GM10266 (cell line): Measurements from ENCODE around the gene POLD1.
"Not testable (repeated sequence)": the region's sequence is repeated elsewhere in the genome, so short reads cannot be mapped to it uniquely, and the experiment has no call there.

Experiments
- DNase-seq: peaks from one replicate; pipeline ENCODE4 v3.0.0; 2012; ENCODE audit errors: extremely low spot score
- TF ChIP-seq, protein P1 (sequence below): IDR thresholded peaks from 2 replicates; pipeline ENCODE4 v1.5.1; 2012; ENCODE audit warnings: mild to moderate bottlenecking, low read depth; ENCODE audit not compliant: control insufficient read depth, insufficient read depth; ENCODE audit errors: missing control alignments

Gene POLD1

GRCh38 chr19:50383852-50384684 lies at the start of gene POLD1:
POLD1 (plus strand) TSS chr19:50384347; CDS start chr19:50398852, 14,505 bp downstream.
- TF ChIP-seq, protein P1, sequence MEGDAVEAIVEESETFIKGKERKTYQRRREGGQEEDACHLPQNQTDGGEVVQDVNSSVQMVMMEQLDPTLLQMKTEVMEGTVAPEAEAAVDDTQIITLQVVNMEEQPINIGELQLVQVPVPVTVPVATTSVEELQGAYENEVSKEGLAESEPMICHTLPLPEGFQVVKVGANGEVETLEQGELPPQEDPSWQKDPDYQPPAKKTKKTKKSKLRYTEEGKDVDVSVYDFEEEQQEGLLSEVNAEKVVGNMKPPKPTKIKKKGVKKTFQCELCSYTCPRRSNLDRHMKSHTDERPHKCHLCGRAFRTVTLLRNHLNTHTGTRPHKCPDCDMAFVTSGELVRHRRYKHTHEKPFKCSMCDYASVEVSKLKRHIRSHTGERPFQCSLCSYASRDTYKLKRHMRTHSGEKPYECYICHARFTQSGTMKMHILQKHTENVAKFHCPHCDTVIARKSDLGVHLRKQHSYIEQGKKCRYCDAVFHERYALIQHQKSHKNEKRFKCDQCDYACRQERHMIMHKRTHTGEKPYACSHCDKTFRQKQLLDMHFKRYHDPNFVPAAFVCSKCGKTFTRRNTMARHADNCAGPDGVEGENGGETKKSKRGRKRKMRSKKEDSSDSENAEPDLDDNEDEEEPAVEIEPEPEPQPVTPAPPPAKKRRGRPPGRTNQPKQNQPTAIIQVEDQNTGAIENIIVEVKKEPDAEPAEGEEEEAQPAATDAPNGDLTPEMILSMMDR, result no peak
- peak; percentile 100 for DNase-seq

GRCh38 chr19:50334741-50335421 lies 49.3 kb upstream of the POLD1 start:
- no peak for DNase-seq
- TF ChIP-seq, protein P1, result no peak

DNA sequence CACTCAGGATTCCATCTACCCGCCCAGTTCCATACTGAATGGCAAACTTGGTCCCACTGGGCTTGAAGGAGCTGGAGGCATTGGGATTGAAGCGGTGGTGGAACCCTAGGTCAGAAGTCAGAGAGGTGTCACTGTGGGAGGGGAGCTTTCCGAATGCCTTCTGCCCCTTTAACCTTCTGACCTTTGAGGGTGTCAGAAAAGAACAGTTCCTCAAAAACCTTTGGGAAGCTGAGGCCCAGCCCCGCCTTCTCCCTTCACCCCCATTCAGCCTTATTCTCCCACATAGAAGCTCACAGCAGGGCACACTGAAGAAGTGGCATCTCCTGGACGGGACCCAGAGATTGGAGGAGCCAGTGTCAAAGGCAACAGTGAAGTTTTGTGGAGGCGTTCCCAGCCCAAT lies 47.1 kb upstream of the POLD1 start:
- DNase-seq, result not testable (repeated sequence)

GRCh38 chr19:50340331-50340730 lies 43.8 kb upstream of the POLD1 start:
- TF ChIP-seq, protein P1, result no peak
- DNase-seq, result no peak

GRCh38 chr19:50341091-50341564 lies 43.0 kb upstream of the POLD1 start:
- DNase-seq, result peak; percentile 45
- TF ChIP-seq, protein P1, result no peak

GRCh38 chr19:50344661-50345318 lies 39.4 kb upstream of the POLD1 start:
- TF ChIP-seq, protein P1, result no peak
- no peak for DNase-seq

DNA sequence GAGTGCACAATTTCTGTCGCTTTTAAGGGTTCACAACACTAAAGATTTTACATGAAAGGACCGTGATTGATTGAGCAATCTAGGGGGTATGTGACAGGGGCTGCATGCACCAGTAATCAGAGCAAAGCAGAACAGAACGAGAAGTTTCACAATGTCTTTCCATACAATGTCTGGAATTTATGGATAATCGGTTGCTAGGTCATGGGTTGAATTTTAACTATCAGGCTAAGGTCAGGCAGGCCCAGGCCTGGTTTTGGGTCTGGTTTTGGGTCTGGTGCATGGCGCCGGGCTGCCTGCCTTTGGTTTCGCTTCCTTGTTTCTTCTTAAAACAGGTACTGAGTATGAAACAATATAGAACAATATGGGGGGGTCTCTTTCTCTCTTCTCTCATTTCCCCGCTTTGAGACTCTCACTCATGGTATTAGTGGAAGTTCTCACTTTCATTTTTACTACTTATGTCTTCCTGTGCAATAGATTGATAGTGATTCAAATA lies 37.0 kb upstream of the POLD1 start:
- DNase-seq, result not testable (repeated sequence)
